Nephron progenitor cell (in vitro differentiated cells): ENCODE results near the gene MASP2.
A peak's percentile ranks its signal among the peaks of the same experiment; 100 is the strongest.

ENCODE experiments used
- DNase-seq: peaks from one replicate; pipeline ENCODE4 v3.0.0; 2021
- H3K27ac Mint-ChIP-seq: 2 replicates; pipeline ENCODE4 v1.8.0; 2021; ENCODE audit warnings: mild to moderate bottlenecking, moderate library complexity, mixed read lengths
- H3K27me3 Mint-ChIP-seq: 2 replicates; pipeline ENCODE4 v1.8.0; 2021; ENCODE audit warnings: mild to moderate bottlenecking, low read depth, mixed read lengths; ENCODE audit not compliant: poor library complexity
- H3K36me3 Mint-ChIP-seq: 2 replicates; pipeline ENCODE4 v1.8.0; 2021; ENCODE audit warnings: low read depth, mixed read lengths
- H3K4me1 Mint-ChIP-seq: 2 replicates; pipeline ENCODE4 v1.8.0; 2021; ENCODE audit warnings: mixed read lengths
- H3K4me3 Mint-ChIP-seq: 2 replicates; pipeline ENCODE4 v1.8.0; 2021; ENCODE audit warnings: mild to moderate bottlenecking, moderate library complexity, mixed read lengths
- H3K9me3 Mint-ChIP-seq: 2 replicates; pipeline ENCODE4 v1.8.0; 2021; ENCODE audit warnings: mild to moderate bottlenecking, moderate library complexity, mixed read lengths
- TF ChIP-seq, protein P1 (sequence below): fragments of 200-600 bp; sonication (generic); IDR thresholded peaks from 2 replicates; pipeline ENCODE4 v1.5.0; 2021; ENCODE audit warnings: antibody characterized with exemption

MASP2 gene

DNA sequence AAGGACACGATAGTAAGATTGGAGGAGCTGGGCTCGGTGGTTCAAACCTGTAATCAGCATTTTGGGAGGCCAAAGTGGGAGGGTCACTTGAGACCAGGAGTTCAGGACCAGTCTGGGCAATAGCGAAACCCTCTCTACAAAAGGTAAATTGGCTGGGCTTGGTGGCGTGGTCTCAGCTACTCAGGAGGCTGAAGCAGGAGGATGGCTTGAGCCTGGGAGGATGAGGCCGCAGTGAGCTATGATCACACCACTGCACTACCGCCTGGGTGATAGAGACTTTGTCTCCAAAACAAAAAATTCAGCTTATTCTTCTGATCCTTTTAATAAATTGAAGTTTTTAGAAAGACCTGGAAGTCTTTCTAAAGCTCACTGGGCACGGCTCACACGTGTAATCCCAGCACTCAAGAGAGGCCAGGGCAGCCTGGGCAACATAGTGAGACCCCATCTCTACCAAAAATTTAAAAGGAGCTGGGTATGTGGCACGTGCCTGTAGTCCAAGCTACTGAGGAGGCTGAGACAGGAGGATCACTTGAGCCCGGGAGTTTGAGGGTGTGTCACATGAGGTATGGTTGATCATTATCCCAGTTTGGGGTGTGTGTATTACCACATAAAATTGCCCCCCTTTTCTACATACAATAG is 15.3 kb downstream of the MASP2 start:
- H3K4me1 Mint-ChIP-seq: peaks cover 8% of the 10 kb centered on the region
- no peak overlapping the region for H3K4me3 Mint-ChIP-seq
- peaks cover 29% of the 10 kb centered on the region for H3K36me3 Mint-ChIP-seq

DNA sequence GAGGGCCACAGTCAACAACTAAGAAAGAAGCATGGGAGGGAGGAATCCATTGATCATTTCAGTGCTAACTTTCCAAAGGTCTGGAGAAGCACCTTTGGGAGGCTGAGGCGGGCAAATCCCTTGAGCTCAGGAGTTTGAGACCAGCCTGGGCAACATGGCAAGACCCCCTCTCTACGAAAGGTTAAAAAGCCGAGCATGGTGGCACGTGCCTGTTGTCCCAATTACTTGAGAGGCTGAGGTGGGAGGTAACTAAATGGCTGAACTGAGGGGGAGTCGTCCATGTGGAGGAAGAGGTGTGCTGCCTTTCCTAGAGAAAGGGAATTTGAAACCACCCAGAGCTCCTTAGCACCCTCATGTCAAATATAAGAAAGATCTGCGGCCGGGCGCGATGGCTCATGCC is 16.2 kb downstream of the MASP2 start:
- Mint-ChIP-seq H3K27ac (peak overlapping the region; percentile 55), H3K4me3 (no peak overlapping the region), H3K9me3 (no peaks in the 10 kb centered on the region), H3K4me1 (peaks cover 14% of the 10 kb centered on the region), H3K27me3 (peaks cover 2% of the 10 kb centered on the region), H3K36me3 (peaks cover 37% of the 10 kb centered on the region)
- no peak for DNase-seq
- TF ChIP-seq, protein P1, sequence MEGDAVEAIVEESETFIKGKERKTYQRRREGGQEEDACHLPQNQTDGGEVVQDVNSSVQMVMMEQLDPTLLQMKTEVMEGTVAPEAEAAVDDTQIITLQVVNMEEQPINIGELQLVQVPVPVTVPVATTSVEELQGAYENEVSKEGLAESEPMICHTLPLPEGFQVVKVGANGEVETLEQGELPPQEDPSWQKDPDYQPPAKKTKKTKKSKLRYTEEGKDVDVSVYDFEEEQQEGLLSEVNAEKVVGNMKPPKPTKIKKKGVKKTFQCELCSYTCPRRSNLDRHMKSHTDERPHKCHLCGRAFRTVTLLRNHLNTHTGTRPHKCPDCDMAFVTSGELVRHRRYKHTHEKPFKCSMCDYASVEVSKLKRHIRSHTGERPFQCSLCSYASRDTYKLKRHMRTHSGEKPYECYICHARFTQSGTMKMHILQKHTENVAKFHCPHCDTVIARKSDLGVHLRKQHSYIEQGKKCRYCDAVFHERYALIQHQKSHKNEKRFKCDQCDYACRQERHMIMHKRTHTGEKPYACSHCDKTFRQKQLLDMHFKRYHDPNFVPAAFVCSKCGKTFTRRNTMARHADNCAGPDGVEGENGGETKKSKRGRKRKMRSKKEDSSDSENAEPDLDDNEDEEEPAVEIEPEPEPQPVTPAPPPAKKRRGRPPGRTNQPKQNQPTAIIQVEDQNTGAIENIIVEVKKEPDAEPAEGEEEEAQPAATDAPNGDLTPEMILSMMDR: no peak

More for the DNA sequence above, 15.3 kb downstream of the MASP2 start:
- H3K9me3 Mint-ChIP-seq: no peaks in the 10 kb centered on the region
- DNase-seq: no peak
- TF ChIP-seq, protein P1: no peak
- H3K27ac Mint-ChIP-seq: no peak overlapping the region
- H3K27me3 Mint-ChIP-seq: peaks cover 2% of the 10 kb centered on the region

DNA sequence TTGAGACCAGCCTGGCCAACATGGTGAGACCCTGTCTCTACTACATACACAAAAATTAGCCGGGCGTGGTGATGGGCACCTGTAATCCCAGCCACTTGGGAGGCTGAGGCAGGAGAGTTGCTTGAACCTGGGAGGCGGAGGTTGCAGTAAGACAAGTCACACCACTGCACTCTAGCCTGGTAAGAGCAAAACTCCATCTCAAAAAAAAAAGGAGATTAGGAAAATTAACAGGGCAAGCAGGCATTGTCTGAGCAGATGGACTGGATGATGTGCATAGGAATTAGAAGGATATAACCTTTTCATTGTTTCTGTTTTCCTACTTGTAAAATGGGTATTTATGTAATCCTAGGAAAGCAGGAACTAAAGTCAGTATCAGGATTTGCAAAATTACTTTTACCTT is 19.0 kb downstream of the MASP2 start:
- Mint-ChIP-seq H3K36me3 (peaks cover 62% of the 10 kb centered on the region), H3K4me1 (peaks cover 14% of the 10 kb centered on the region), H3K27me3 (peaks cover 2% of the 10 kb centered on the region), H3K9me3 (no peaks in the 10 kb centered on the region), H3K27ac (no peak overlapping the region), H3K4me3 (no peak overlapping the region)
- no peak for DNase-seq
- TF ChIP-seq, protein P1: no peak

DNA sequence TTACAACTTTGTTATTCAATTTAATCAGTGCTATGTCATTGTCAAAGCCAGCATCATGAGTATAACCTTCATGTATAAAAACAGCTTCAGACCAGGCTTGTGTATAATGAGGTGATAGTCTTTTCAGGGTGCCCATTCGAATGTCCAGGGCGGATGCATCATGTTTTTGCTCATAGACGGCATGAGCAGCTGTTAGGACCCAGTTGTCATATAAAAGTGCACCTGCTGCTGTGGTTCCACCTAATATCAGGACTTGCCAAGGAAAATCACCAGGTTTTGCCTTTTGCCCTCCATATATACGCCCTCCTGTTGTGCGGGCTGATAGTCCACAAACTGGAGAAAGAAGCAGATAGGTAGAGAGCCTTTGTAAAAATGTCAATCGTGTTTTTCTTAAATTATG is 19.7 kb downstream of the MASP2 start:
- Mint-ChIP-seq H3K9me3 (no peaks in the 10 kb centered on the region), H3K36me3 (peaks cover 69% of the 10 kb centered on the region), H3K4me1 (peaks cover 14% of the 10 kb centered on the region), H3K4me3 (no peak overlapping the region), H3K27me3 (peaks cover 2% of the 10 kb centered on the region), H3K27ac (no peak overlapping the region)
- no peak for DNase-seq
- TF ChIP-seq, protein P1: no peak

DNA sequence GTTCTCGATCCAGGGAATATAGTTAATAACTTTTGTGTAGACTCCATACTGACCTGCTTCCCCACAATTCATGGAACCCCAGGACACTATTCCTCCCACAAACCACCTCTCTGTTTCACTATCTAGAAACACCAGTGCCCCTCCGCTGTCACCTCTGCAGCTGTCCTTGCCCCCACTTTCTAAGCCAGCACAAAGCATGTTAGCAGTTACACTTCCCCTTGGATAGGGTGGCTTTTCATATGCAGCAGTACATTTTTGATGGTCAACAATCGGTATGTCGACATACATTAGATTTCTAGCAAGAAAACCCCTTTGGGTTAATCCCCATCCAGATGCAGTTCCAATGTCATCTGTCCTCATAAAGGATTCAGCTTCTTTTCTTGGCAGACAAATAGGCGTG is 20.1 kb downstream of the MASP2 start:
- Mint-ChIP-seq H3K9me3 (no peaks in the 10 kb centered on the region), H3K27me3 (peaks cover 2% of the 10 kb centered on the region), H3K27ac (peak overlapping the region; percentile 73), H3K36me3 (peaks cover 73% of the 10 kb centered on the region), H3K4me1 (peaks cover 14% of the 10 kb centered on the region), H3K4me3 (no peak overlapping the region)
- no peak for DNase-seq
- TF ChIP-seq, protein P1: no peak

DNA sequence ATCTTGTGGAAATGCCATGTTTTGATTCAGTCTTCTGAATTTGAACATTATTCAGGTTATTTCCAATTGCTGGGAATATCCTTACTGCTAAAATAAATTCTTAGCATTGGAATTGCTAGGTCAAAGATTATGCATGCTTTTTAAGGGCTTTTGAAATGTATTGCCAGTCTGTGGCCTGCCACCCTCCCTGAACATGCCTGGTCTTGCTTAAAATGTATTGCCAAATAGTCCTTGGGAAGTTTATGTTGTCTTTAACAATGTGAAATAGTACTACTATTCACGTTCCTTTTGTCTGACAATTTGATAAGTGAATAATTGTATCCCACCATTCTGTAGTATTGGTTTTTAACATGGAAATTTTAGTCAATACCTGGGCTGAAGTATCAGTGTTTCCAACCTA is 21.0 kb downstream of the MASP2 start:
- Mint-ChIP-seq H3K27ac (peak overlapping the region; percentile 77), H3K4me1 (peaks cover 12% of the 10 kb centered on the region), H3K9me3 (no peaks in the 10 kb centered on the region), H3K36me3 (peaks cover 81% of the 10 kb centered on the region), H3K27me3 (peaks cover 2% of the 10 kb centered on the region), H3K4me3 (no peak overlapping the region)
- TF ChIP-seq, protein P1: no peak
- DNase-seq: no peak
